ENCODE data around the gene ASB4.
"Not testable (repeated sequence)": the region's sequence is repeated elsewhere in the genome, so short reads cannot be mapped to it uniquely, and the experiment has no call there.

ASB4 gene

DNA sequence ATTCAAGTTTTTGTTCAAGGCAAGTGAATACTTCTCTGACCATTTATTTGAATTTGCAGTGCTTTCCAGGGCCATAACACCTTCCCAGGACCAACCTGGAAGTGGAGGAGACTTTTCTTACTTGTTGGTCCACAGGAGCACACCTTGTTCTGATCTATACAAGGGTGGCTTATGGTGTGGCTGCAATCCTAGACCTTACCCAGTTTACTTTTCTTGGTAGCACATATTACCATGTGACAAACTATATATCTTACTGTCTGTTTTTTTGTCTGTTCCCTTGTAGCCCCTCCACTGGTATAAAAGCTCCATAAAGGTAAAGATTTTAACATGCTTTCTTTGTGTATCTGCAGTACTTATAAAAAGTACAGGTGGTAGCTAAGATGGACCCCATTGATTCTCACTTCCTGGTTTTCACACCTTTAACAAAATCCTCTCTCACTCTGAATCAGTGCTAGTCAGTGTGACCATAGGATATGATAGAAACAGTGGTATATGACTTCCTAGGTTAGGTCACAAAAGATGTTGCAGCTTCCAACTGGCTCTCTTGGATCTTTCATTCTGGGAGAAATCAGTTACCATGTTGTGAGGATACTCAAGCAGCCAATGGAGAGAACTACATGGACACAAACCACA is 5.6 kb upstream of the ASB4 start:
- no peak for DNase-seq

- no peak for DNase-seq
Measured at GRCh38 chr7:95481271-95482165, 4.2 kb upstream of the ASB4 start.

GRCh38 chr7:95482424-95482823 is 3.3 kb upstream of the ASB4 start:
- DNase-seq: no peak

- DNase-seq: no peak
Measured at GRCh38 chr7:95490231-95490762, 4.6 kb downstream of the ASB4 start.

DNA sequence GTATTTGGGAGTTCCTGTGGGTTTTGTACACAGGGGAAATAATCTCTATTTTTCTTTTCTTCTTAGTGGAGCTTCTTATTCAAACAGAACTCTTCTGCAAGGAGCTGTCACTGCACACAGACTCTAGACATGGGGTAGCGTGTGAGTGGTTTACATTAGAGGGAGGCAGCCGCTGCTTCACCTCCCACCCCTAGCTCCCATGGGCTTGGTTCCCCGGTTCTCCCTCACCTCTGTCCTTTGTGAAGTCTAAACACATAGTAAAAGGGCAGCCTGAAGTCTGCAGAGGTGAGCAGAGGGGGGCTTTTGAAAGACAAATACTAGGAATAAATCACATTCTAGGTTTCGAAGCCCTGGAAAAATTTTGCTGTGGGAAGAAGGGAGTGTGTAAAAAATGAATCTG is 5.5 kb downstream of the ASB4 start:
- DNase-seq: no peak

DNA sequence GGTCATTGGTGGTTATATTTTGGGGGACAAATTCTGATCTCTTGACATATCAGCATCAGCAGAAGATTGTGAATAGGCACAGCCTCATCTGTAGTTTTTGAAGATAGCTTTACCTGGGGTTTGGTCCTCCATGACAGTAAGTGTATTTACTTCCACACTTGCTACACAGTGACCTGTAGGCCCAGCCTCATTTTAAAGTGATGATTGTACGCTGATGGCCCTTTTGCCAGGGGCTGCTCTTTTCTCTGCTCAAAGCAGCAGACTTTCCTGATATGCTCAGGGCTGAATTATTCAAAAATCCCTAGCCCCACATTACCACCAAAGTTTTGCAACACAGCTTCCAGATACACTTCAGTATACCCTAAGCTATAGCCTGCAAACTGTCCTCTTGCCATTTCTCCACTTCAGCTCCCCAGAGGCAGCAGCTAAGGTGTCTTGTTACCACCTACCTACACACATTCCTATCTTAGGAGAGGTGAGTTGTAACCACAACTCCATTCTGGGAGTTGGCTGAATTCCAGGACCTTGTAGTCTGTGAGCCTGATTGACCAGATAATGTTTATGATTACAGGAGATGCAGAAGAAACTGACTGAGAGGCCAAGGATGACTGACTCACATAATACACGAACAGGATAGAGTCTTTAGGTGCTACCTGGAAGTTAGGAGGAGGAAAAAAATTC is 6.0 kb downstream of the ASB4 start:
- no peak for DNase-seq

- DNase-seq: no peak
Measured at GRCh38 chr7:95493247-95493646, 7.5 kb downstream of the ASB4 start.

GRCh38 chr7:95493844-95494243 is 8.1 kb downstream of the ASB4 start:
- DNase-seq: no peak

- DNase-seq: no peak
Measured at GRCh38 chr7:95501261-95501832, 15.6 kb downstream of the ASB4 start.

- no peak for DNase-seq
Measured at GRCh38 chr7:95502403-95502802, 16.7 kb downstream of the ASB4 start.

GRCh38 chr7:95503271-95504131 is 17.8 kb downstream of the ASB4 start:
- DNase-seq: no peak

GRCh38 chr7:95504132-95504588 is 18.4 kb downstream of the ASB4 start:
- DNase-seq: not testable (repeated sequence)

GRCh38 chr7:95508780-95509179 is 23.0 kb downstream of the ASB4 start:
- DNase-seq: no peak

GRCh38 chr7:95509199-95509598 is 23.5 kb downstream of the ASB4 start:
- no peak for DNase-seq

GRCh38 chr7:95511716-95512260 is 26.0 kb downstream of the ASB4 start:
- DNase-seq: peak; percentile 39

GRCh38 chr7:95517458-95517857 is 31.7 kb downstream of the ASB4 start:
- no peak for DNase-seq

DNA sequence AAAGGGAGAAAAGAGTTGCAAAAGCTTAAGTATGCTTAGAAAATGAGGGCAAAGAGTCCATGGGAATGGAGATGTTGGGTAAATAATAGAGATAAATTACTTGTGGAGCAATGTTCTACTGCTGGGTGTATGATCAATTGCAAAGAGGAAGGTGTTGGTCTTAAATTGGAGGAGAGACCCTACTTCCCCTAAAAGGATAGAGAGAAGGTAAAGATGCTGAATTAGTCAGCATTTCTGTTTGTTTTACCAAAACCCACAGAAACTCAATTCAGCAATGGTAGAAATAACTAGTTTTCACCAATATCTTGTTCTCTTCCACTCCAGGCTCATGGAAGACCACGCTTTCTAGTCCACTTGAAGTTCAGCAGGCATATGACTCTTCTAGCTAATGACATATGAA is 32.1 kb downstream of the ASB4 start:
- no peak for DNase-seq

GRCh38 chr7:95520136-95520535 is 34.4 kb downstream of the ASB4 start:
- no peak for DNase-seq

- no peak for DNase-seq
Measured at GRCh38 chr7:95525503-95525902, 39.8 kb downstream of the ASB4 start.

DNA sequence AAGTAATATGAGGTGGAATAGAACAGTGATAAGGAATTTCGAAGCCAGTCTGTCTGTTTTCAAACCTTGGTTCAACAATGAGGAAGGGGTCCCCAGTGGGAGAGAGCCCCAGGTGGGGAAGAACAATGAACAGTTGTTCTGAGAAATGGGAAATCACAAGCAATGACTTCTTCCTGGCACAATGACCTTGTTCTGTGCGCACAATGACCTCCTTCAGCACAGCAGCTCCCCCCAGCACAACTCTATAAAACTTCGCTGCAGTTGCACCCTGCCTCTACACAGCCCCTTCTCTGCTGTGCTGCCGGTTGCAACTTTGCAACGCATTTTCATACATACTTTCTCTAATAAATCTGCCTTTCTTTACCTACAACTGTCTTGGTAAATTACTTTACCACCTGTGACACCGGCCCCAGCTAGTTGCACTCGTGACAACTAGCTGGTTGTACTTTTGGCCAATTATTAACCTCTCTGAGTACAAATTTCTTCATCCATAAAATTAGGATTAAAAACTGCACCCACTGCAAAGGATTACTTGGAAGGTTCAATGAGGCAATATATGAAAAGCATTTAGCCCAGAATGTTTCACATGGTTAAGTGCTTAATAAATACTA is 40.5 kb downstream of the ASB4 start:
- no peak for DNase-seq

Measured in CD4-positive, alpha-beta T cell treated with Interleukin-17A for 4 hours (primary cell).